Left colon (tissue), 2 donors: Measurements from ENCODE around the gene MAP3K3. TPM values are rescaled to one million over a fixed set of nuclear protein-coding genes. Genes with fewer than 3 reads are reported as not detected.

ENCODE experiments used
- ATAC-seq: fragments of 200-7000 bp; cut with Tn5 transposase; one replicate; pipeline ENCODE4 v1.9.1; 2020; ENCODE audit warnings: mild to moderate bottlenecking, moderate library complexity
- DNase-seq, 2 donors: peaks; one replicate each; pipeline ENCODE4 v3.0.0-alpha.2; 2020
- intact Hi-C, 2 donors: fragments of 100-400 bp; cut with DNase I in 1 of 2; cut with micrococcal nuclease in 1 of 2; formaldehyde crosslinking; loops; one replicate each; pipeline versions ENCODE4 v1.11.2 to v1.14.0; 2022; cut with DNase I, micrococcal nuclease
- total RNA-seq, 2 donors: library from RNA; stranded (reverse); fragmentation: NEBNext Ultra II Directional; extraction: Animal tissue kit (Norgen Biotek cat#: 25700); gene quantifications; one replicate each; pipeline ENCODE4 v1.2.1, GENCODE V29; 2021
- donor health status: DM: no; HTN: no; CAD: no.
- donor health status: DM: yes; HTN: yes; CAD: no.

MAP3K3 gene
- total RNA-seq, 2 donors from 2014 or later = 12.8 to 16.1 TPM

- intact Hi-C loops = no loop called here
- no peak for ATAC-seq
- DNase-seq = no peak
Observed at GRCh38 chr17:63645775-63646487, 23.7 kb downstream of the MAP3K3 start.

- ATAC-seq (no peak), DNase-seq (no peak)
- intact Hi-C loops = no loop called here
Observed at GRCh38 chr17:63646488-63646806, 24.2 kb downstream of the MAP3K3 start.

- DNase-seq (no peak), ATAC-seq (no peak)
- intact Hi-C loops = no loop called here
Observed at GRCh38 chr17:63647065-63647725, 25.0 kb downstream of the MAP3K3 start.

- DNase-seq = no peak
- intact Hi-C loops = no loop called here
- ATAC-seq = no peak
Observed at GRCh38 chr17:63647936-63648335, 25.7 kb downstream of the MAP3K3 start.

- intact Hi-C loops = no loop called here
- ATAC-seq (no peak), DNase-seq (no peak)
Observed at GRCh38 chr17:63649813-63650212, 27.6 kb downstream of the MAP3K3 start.

- ATAC-seq (no peak), DNase-seq (no peak)
- intact Hi-C loops = no loop called here
Observed at GRCh38 chr17:63652106-63652505, 29.9 kb downstream of the MAP3K3 start.

- ATAC-seq (peak; percentile 52), DNase-seq (no peak)
- intact Hi-C loops = no loop called here
Observed at GRCh38 chr17:63653050-63653449, 30.8 kb downstream of the MAP3K3 start.

GRCh38 chr17:63657786-63658185 lies 35.6 kb downstream of the MAP3K3 start:
- intact Hi-C loops = no loop called here
- DNase-seq (no peak), ATAC-seq (no peak)

GRCh38 chr17:63658366-63658765 lies 36.1 kb downstream of the MAP3K3 start:
- ATAC-seq (no peak), DNase-seq (no peak)
- intact Hi-C loops = no loop called here

GRCh38 chr17:63659850-63660249 lies 37.6 kb downstream of the MAP3K3 start:
- DNase-seq (no peak), ATAC-seq (no peak)
- intact Hi-C loops = no loop called here

- intact Hi-C loops = no loop called here
- ATAC-seq (no peak), DNase-seq (no peak)
Observed at GRCh38 chr17:63665527-63666214, 43.5 kb downstream of the MAP3K3 start.

- DNase-seq (no peak), ATAC-seq (no peak)
- intact Hi-C loops = no loop called here
Observed at GRCh38 chr17:63672856-63673255, 50.6 kb downstream of the MAP3K3 start.

- ATAC-seq (peak; percentile 70), DNase-seq (no peak)
- intact Hi-C loops = no loop called here
Observed at GRCh38 chr17:63675231-63675606, 53.0 kb downstream of the MAP3K3 start.

- intact Hi-C loops = no loop called here
- ATAC-seq (peak; percentile 94), DNase-seq (peak; percentile 89 to 90)
Observed at GRCh38 chr17:63675607-63676546, 53.7 kb downstream of the MAP3K3 start.

GRCh38 chr17:63676584-63676983 lies 54.4 kb downstream of the MAP3K3 start:
- DNase-seq (no peak), ATAC-seq (peak; percentile 60)
- intact Hi-C loops = no loop called here

- no peak for ATAC-seq
- DNase-seq = no peak
- intact Hi-C loops = no loop called here
Observed at GRCh38 chr17:63679214-63679613, 57.0 kb downstream of the MAP3K3 start.

- DNase-seq (no peak), ATAC-seq (no peak)
- intact Hi-C loops = no loop called here
Observed at GRCh38 chr17:63680700-63681099, 58.5 kb downstream of the MAP3K3 start.

GRCh38 chr17:63681530-63681929 lies 59.3 kb downstream of the MAP3K3 start:
- ATAC-seq = no peak
- intact Hi-C loops = no loop called here
- no peak for DNase-seq

GRCh38 chr17:63682441-63682840 lies 60.2 kb downstream of the MAP3K3 start:
- DNase-seq (no peak), ATAC-seq (no peak)
- intact Hi-C loops = no loop called here
